Activated T-helper 1 cell treated with anti-CD3 and anti-CD28 coated beads, Interleukin-12 subunit alpha, Interleukin-12 subunit beta, Interleukin-2, Interleukin-4 antibody, amounts not matched to agents 30 ng/mL and 10 ng/mL and 1 ng/mL, durations not matched to agents 14 hours and 24 hours and 36 hours (primary cell): Measurements from ENCODE around the gene HMX1. TPM values are rescaled to one million over a fixed set of nuclear protein-coding genes. Genes with fewer than 3 reads are reported as not detected.

Experiments used
- DNase-seq: peaks from one replicate; pipeline ENCODE4 v3.0.0; 2021; ENCODE audit warnings: low spot score
- H3K27ac Mint-ChIP-seq: one replicate; pipeline ENCODE4 v1.8.0; 2021; ENCODE audit warnings: mild to moderate bottlenecking, mixed read lengths
- H3K27me3 Mint-ChIP-seq: one replicate; pipeline ENCODE4 v1.8.0; 2022; ENCODE audit warnings: mild to moderate bottlenecking, moderate library complexity, mixed read lengths; ENCODE audit not compliant: insufficient read depth
- H3K36me3 Mint-ChIP-seq: one replicate; pipeline ENCODE4 v1.8.0; 2021; ENCODE audit warnings: low read depth, mixed read lengths
- H3K4me1 Mint-ChIP-seq: one replicate; pipeline ENCODE4 v1.8.0; 2021; ENCODE audit warnings: low read depth, mixed read lengths
- H3K4me3 Mint-ChIP-seq: one replicate; pipeline ENCODE4 v1.8.0; 2021; ENCODE audit warnings: mild to moderate bottlenecking, moderate library complexity, mixed read lengths
- H3K9me3 Mint-ChIP-seq: one replicate; pipeline ENCODE4 v1.8.0; 2021; ENCODE audit warnings: mixed read lengths
- intact Hi-C: fragments of 100-400 bp; cut with micrococcal nuclease; formaldehyde crosslinking; loops from one replicate; pipeline ENCODE4 v1.15.1; 2024
- total RNA-seq: library from RNA; stranded (reverse); gene quantifications from 2 replicates; pipeline ENCODE4 v1.2.3, GENCODE V29; 2022

The HMX1 gene
- total RNA-seq, 1 donor from 2014 or later = not detected

DNA sequence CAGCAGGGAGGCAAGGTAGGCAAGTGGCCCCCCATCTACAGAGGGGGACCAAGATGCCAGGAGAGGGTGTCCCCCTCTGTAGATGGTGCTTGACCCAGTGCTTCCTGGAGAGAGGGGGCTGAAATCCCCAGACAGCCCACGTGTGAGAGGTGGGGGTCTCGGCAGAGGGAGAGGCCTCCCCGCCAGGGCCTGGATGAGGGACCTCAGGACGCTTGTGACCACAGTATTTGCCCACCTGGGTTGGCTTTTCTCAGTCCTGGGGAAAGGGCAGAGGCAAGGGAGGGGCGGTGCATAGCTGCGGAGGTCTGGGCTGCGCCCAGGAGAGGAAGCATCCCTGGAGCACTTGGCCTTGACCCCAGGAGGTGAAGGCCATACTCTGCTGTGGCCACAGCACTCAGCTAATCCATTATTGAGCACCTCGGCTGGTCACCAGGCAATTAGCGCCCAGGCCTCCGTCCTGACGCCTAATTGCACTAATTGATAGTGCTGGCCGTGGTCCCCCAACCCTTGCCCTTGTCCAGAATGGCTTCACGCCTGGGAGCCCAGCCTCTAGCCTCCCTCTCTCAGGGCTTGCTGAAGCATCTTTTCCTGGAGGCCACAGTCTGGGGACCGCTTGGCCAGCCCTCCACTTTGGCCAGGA, 30.7 kb downstream of the HMX1 start:
- intact Hi-C loops = no loop called here
- H3K4me1 Mint-ChIP-seq = no peaks in the 10 kb centered on the region
- no peak overlapping the region for H3K4me3 Mint-ChIP-seq
- H3K27me3 Mint-ChIP-seq = no peaks in the 10 kb centered on the region
- no peaks in the 10 kb centered on the region for H3K9me3 Mint-ChIP-seq
- H3K36me3 Mint-ChIP-seq = no peaks in the 10 kb centered on the region
- DNase-seq = no peak
- no peak overlapping the region for H3K27ac Mint-ChIP-seq

DNA sequence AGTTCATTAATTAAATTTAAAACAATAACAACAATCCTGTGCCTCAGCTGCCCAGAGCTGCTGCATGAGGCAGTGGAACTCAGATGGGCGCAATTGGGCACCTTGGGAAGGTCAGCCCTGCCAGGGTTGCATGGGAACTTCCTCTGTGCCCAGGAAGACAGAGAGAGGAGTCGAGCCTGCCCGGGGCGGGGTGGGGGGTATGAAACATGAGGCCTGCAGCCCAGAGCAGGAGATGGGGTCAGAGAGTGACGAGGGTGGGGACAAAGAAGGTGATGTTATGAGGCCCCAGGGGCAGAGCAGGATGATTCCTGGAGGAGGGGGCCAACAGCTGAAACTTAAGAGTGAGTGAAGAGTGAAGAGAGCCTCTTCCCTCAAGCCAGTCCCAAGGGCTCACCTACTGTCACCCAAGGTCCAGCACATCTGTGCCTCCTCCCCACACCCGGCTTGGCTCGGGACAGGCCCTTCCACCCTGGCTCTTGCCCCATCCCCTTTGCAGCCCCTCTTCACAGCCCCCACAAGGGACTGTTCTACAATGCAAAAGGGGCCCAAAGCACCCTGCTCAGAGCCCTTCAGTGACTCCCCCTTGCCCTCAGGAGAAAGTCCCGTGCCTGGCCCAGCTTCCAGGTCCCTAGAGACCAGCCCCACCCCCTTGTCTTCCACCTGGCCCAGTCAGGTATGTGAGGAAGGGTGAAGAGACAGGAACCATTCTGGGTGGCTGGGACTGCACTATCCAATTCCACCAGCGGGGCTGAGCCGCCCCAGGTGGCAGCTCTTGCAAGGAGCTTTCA, 31.4 kb downstream of the HMX1 start:
- no peaks in the 10 kb centered on the region for H3K27me3 Mint-ChIP-seq
- H3K4me3 Mint-ChIP-seq = no peak overlapping the region
- no peaks in the 10 kb centered on the region for H3K4me1 Mint-ChIP-seq
- H3K36me3 Mint-ChIP-seq = no peaks in the 10 kb centered on the region
- H3K9me3 Mint-ChIP-seq = no peaks in the 10 kb centered on the region
- DNase-seq = no peak
- intact Hi-C loops = no loop called here
- H3K27ac Mint-ChIP-seq = no peak overlapping the region

- no peaks in the 10 kb centered on the region for H3K36me3 Mint-ChIP-seq
- H3K9me3 Mint-ChIP-seq = no peaks in the 10 kb centered on the region
- DNase-seq = no peak
- intact Hi-C loops = no loop called here
- H3K4me3 Mint-ChIP-seq = no peak overlapping the region
- no peaks in the 10 kb centered on the region for H3K27me3 Mint-ChIP-seq
- H3K4me1 Mint-ChIP-seq = no peaks in the 10 kb centered on the region
- H3K27ac Mint-ChIP-seq = no peak overlapping the region
Observed at GRCh38 chr4:8838961-8839431, 32.6 kb downstream of the HMX1 start.

DNA sequence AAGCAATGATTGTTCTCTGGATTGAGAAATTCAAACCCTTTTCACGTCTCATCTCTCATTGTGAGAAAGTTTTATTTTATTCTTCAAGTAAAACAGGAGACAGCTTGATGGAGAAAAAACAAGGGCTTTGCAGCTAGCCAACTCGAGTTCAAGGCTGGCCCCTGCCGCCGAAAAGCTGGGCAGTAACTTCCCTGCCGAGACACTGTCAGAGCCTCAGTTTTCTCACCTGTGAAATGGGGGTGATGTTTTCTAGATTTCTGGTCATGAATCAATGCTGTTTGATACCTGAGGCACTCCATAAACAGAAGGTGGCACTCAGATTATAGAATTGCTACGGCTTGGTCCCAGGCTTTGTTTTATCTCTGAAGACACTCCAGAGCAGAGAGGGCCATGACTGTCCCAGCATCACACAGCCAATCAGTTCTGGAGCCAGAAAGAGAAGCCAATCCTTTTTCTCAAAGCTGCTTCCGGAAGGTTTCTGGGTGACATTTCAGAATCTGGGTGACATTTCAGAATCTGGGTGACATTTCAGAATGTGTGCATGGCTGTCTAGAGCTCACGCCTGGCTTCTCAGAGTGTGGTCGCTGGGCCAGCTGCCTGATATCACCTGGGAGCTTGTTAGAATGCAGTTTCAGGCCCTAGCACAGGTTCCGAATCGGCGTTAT, 33.2 kb downstream of the HMX1 start:
- Mint-ChIP-seq H3K9me3 (no peaks in the 10 kb centered on the region), H3K27ac (no peak overlapping the region), H3K4me1 (no peaks in the 10 kb centered on the region), H3K4me3 (no peak overlapping the region), H3K27me3 (no peaks in the 10 kb centered on the region), H3K36me3 (no peaks in the 10 kb centered on the region)
- intact Hi-C loops = no loop called here
- no peak for DNase-seq

DNA sequence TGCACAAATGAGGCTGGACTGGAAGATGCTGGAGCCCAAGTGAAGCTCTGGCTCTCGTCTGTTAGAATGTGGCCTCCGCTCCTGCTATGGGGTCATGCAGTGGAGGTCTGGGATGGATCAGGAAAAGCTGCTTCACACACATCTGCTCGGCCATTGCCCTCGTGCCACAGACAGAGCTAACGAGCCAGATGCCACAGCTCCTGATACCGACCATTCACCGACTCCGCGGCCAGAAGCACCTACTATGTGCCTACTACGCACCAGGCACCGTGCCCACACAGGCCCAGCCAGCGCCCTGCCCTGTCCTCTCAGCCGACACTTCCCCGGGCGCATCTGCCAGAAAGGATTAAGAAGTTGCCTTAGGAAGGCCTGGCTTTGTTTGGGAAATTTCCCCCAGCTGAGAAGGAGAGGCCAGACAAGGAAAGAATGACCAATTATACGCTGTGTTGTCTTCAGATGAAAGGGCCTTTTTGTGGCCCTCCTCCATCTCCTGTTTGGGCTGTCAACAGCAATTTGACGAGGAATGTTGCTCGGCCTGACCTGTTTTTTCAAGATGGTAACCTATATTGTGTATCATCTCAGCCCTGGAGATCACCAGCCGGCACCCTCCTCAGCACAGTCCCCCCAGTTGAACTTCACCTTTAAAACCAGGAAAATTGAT, 34.3 kb downstream of the HMX1 start:
- H3K4me1 Mint-ChIP-seq = no peaks in the 10 kb centered on the region
- no peaks in the 10 kb centered on the region for H3K27me3 Mint-ChIP-seq
- H3K9me3 Mint-ChIP-seq = no peaks in the 10 kb centered on the region
- intact Hi-C loops = no loop called here
- no peak overlapping the region for H3K4me3 Mint-ChIP-seq
- H3K27ac Mint-ChIP-seq = no peak overlapping the region
- no peak for DNase-seq
- no peaks in the 10 kb centered on the region for H3K36me3 Mint-ChIP-seq

GRCh38 chr4:8836664-8837171, 34.9 kb downstream of the HMX1 start:
- no peak for DNase-seq
- no peaks in the 10 kb centered on the region for H3K36me3 Mint-ChIP-seq
- intact Hi-C loops = no loop called here
- no peaks in the 10 kb centered on the region for H3K9me3 Mint-ChIP-seq
- no peak overlapping the region for H3K27ac Mint-ChIP-seq
- H3K27me3 Mint-ChIP-seq = no peaks in the 10 kb centered on the region
- no peak overlapping the region for H3K4me3 Mint-ChIP-seq
- H3K4me1 Mint-ChIP-seq = no peaks in the 10 kb centered on the region

GRCh38 chr4:8835521-8836365, 35.9 kb downstream of the HMX1 start:
- no peaks in the 10 kb centered on the region for H3K9me3 Mint-ChIP-seq
- H3K4me1 Mint-ChIP-seq = no peaks in the 10 kb centered on the region
- no peak overlapping the region for H3K27ac Mint-ChIP-seq
- no peak for DNase-seq
- no peaks in the 10 kb centered on the region for H3K27me3 Mint-ChIP-seq
- H3K36me3 Mint-ChIP-seq = no peaks in the 10 kb centered on the region
- no peak overlapping the region for H3K4me3 Mint-ChIP-seq
- intact Hi-C loops = no loop called here

DNA sequence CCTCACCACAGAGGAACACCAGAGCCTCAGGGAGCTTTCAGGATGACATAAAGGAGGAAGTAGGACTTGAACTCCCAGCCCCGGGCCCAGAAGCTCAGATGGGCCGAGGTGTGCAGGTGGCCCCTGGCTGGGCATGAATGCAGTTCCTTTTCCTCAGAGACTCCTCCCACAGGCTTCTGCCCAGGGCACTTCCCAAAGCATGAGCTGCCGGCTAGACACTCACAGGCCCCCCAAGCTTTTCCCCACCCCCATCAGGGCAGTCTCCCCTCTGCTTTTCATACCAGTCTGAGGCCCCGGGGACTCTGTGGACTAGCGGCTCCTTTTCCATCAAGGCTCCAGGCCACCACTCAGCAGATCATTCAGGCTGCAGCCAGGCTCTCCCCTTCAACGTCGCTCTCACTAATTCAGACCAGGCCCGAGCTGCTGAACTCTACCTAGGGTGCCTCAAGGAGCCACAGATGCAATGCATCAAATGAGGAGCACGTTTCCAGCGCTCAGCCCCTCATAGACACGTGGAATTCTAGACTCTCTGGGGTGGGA, 36.9 kb downstream of the HMX1 start:
- Mint-ChIP-seq H3K4me3 (no peak overlapping the region), H3K27ac (no peak overlapping the region), H3K4me1 (no peaks in the 10 kb centered on the region), H3K9me3 (no peaks in the 10 kb centered on the region), H3K36me3 (no peaks in the 10 kb centered on the region), H3K27me3 (no peaks in the 10 kb centered on the region)
- DNase-seq = no peak
- intact Hi-C loops = no loop called here

DNA sequence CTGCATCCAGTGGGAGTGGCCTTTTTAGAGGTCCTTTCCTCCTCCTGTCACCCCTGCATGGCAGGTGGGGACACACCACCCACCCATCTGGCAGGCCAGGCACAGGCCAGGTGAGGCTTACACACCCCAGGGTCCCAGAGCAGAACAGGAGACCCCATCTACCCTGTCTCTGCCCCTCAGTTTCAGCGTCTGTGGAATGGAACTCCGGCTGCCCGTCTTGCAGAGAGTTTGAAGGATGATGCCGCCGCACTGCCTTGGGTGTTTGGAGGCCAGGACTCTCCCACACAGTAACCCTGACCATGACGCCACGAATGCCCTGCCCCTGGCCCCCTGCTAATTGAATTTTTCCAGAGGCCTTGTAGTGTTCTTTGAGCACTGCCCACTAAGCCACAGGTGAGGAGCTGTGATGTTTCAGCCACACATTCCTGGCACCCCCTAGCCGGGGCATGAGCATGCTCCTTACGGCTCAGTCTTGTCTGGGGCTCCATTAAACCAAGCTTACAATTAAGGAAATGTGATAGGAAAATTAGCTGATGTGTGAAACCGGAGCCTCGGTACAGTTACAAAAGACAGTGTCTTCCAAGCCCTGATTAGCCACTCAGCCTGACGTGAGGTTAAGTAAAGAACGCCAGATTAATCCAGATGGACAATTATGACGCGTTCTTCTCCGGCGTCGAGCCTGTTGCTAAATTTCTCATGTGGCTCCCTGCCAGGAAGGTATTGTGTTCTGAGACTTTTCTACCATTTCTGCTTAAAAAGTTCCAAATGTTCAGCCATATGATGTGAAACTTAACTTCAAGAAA, 39.3 kb downstream of the HMX1 start:
- no peak overlapping the region for H3K27ac Mint-ChIP-seq
- H3K9me3 Mint-ChIP-seq = no peaks in the 10 kb centered on the region
- DNase-seq = no peak
- no peaks in the 10 kb centered on the region for H3K27me3 Mint-ChIP-seq
- H3K4me1 Mint-ChIP-seq = no peaks in the 10 kb centered on the region
- H3K36me3 Mint-ChIP-seq = no peaks in the 10 kb centered on the region
- intact Hi-C loops = no loop called here
- H3K4me3 Mint-ChIP-seq = no peak overlapping the region

- intact Hi-C loops = no loop called here
- no peak for DNase-seq
- no peak overlapping the region for H3K27ac Mint-ChIP-seq
- no peak overlapping the region for H3K4me3 Mint-ChIP-seq
- peaks cover 3% of the 10 kb centered on the region for H3K27me3 Mint-ChIP-seq
- no peaks in the 10 kb centered on the region for H3K4me1 Mint-ChIP-seq
- H3K36me3 Mint-ChIP-seq = no peaks in the 10 kb centered on the region
- no peaks in the 10 kb centered on the region for H3K9me3 Mint-ChIP-seq
Observed at GRCh38 chr4:8831221-8832112, 40.2 kb downstream of the HMX1 start.
